Measurements from ENCODE around the gene SLC22A23.

Gene SLC22A23

GRCh38 chr6:3335169-3335568, 121.7 kb downstream of the SLC22A23 start:
- Histone ChIP-seq H3K27ac (no peak overlapping the region), H3K4me3 (no peak overlapping the region), H3K27me3 (no peaks in the 10 kb centered on the region), H3K36me3 (no peaks in the 10 kb centered on the region), H3K4me1 (peaks cover 0 to 9% (median 3%) of the 10 kb centered on the region in 4 donors), H3K9me3 (no peaks in the 10 kb centered on the region)
- TF ChIP-seq CTCF (IDR thresholded peaks at IDR 0.05) = no peak
- DNase-seq = no peak
- intact Hi-C loops (cut with DNase I; ENCODE audit: low total_unique reads) = no loop called here

DNA sequence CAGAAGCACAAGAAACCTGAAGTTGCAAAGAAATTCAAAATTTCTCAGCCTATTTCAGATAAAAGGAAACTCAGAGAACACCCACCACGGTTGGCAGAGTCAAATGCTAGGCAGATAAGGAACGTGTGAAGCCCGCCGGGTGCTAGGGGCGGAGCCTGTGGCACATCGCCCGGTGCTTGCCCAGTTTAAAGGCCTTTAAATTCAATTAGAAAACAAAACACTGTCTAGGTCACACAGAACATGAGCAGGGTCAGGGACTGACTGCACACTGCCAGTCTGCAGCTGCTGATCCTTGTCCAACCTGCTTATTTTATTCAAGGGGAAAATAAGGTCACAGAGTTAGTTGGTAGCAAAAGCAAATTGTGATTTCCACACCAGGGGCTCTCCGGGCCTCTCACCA, 122.3 kb downstream of the SLC22A23 start:
- no peak for DNase-seq
- H3K4me3 ChIP-seq = no peak overlapping the region
- intact Hi-C loops (cut with DNase I; ENCODE audit: low total_unique reads) = no loop called here
- H3K4me1 ChIP-seq = peaks cover 0 to 9% (median 3%) of the 10 kb centered on the region in 4 donors
- no peaks in the 10 kb centered on the region for H3K27me3 ChIP-seq
- TF ChIP-seq CTCF (IDR thresholded peaks at IDR 0.05) = no peak
- H3K9me3 ChIP-seq = no peaks in the 10 kb centered on the region
- H3K36me3 ChIP-seq = no peaks in the 10 kb centered on the region
- H3K27ac ChIP-seq = no peak overlapping the region

- Histone ChIP-seq H3K27ac (no peak overlapping the region), H3K9me3 (no peaks in the 10 kb centered on the region), H3K4me3 (no peak overlapping the region), H3K36me3 (no peaks in the 10 kb centered on the region), H3K27me3 (no peaks in the 10 kb centered on the region), H3K4me1 (peaks cover 0 to 9% (median under 1%) of the 10 kb centered on the region in 4 donors)
- no peak for TF ChIP-seq CTCF (IDR thresholded peaks at IDR 0.05)
- intact Hi-C loops (cut with DNase I; ENCODE audit: low total_unique reads) = no loop called here
- DNase-seq = no peak
Measured at GRCh38 chr6:3333263-3333662, 123.6 kb downstream of the SLC22A23 start.

- no peak for DNase-seq
- H3K36me3 ChIP-seq = no peaks in the 10 kb centered on the region
- no peak for TF ChIP-seq CTCF (IDR thresholded peaks at IDR 0.05)
- intact Hi-C loops (cut with DNase I; ENCODE audit: low total_unique reads) = no loop called here
- no peak overlapping the region for H3K27ac ChIP-seq
- no peaks in the 10 kb centered on the region for H3K27me3 ChIP-seq
- H3K4me1 ChIP-seq = peaks cover 0 to 3% (median 0%) of the 10 kb centered on the region in 4 donors
- H3K9me3 ChIP-seq = no peaks in the 10 kb centered on the region
- no peak overlapping the region for H3K4me3 ChIP-seq
Measured at GRCh38 chr6:3331971-3332370, 124.9 kb downstream of the SLC22A23 start.

DNA sequence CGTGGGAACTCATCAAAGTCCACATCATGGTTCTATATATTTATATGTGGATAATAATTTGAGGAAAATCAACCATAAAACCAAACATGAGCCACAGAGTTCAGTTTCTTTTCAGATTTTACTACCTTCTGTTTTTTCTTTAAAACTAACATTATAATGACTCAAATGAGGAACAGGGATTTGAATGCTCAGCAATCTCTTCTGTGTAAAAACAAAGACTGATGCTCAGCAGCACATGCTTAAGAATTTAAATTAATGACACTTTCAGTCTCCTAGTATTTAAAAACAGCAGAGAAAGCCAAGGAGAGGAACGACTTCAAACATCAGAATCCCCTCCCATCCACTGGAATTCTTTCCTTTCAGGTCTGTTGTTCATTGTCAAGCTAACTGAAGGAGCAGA, 125.4 kb downstream of the SLC22A23 start:
- Histone ChIP-seq H3K27ac (no peak overlapping the region), H3K27me3 (no peaks in the 10 kb centered on the region), H3K36me3 (no peaks in the 10 kb centered on the region), H3K4me3 (no peak overlapping the region), H3K4me1 (no peaks in the 10 kb centered on the region), H3K9me3 (no peaks in the 10 kb centered on the region)
- no peak for DNase-seq
- intact Hi-C loops (cut with DNase I; ENCODE audit: low total_unique reads) = no loop called here
- no peak for TF ChIP-seq CTCF (IDR thresholded peaks at IDR 0.05)

DNA sequence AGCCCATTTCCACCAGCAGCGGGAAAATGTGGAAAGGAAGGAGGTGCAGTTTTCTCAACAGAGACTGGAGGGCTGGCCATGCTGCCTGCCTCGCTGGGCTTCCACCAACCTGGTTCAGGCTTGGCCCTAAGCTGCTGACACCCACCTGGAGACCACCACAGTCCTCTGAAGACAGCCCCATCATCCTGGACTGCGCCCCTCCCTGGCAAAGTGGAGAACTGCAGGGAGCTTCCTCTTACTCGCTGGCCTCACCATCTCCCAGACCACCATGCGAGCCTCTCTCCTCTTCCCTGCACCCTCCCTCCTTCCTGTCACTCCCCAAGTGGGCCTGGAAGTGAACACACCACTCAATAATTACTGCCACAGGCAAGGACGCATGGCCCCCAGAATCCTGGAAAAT, 126.7 kb downstream of the SLC22A23 start:
- no peaks in the 10 kb centered on the region for H3K36me3 ChIP-seq
- peaks cover 0 to under 1% (median under 1%) of the 10 kb centered on the region in 4 donors for H3K4me1 ChIP-seq
- no peaks in the 10 kb centered on the region for H3K27me3 ChIP-seq
- no peaks in the 10 kb centered on the region for H3K9me3 ChIP-seq
- no peak for DNase-seq
- no peak for TF ChIP-seq CTCF (IDR thresholded peaks at IDR 0.05)
- H3K27ac ChIP-seq = no peak overlapping the region
- no peak overlapping the region for H3K4me3 ChIP-seq
- intact Hi-C loops (cut with DNase I; ENCODE audit: low total_unique reads) = no loop called here

Measured in tibial artery (tissue), 4 donors.